K562 (cell line): Measurements from ENCODE around the gene SPAG17. TPM values are rescaled to one million over a fixed set of nuclear protein-coding genes. Genes with fewer than 3 reads are reported as not detected.

ENCODE experiments used
- L3MBTL2 ChIP-seq: fragments of 450-650 bp; IDR thresholded peaks from 2 replicates; pipeline ENCODE4 v1.6.1; 2016; ENCODE audit warnings: mild to moderate bottlenecking, moderate library complexity
- NFYB ChIP-seq: IDR thresholded peaks from 2 replicates; pipeline ENCODE4 v1.6.1; 2011; ENCODE audit warnings: mild to moderate bottlenecking, moderate library complexity; ENCODE audit not compliant: insufficient read length; ENCODE audit errors: extremely low read depth
- PBX2 ChIP-seq, 2 experiments: IDR thresholded peaks in 1 of 2; conservative IDR thresholded peaks in 1 of 2; 2 replicates each; pipeline ENCODE4 v1.6.1; 2016; ENCODE audit warnings: low read depth in 2 of 2, mild to moderate bottlenecking in 1 of 2, missing compliant biosample characterization in 1 of 2, missing genetic modification characterization in 1 of 2, moderate library complexity in 1 of 2
- STAG1 ChIP-seq: sonication (generic); formaldehyde crosslinking; IDR thresholded peaks from 2 replicates; pipeline ENCODE4 v1.5.0; 2020; ENCODE audit warnings: missing genetic modification reagents, borderline replicate concordance
- TCFL5 ChIP-seq: fragments of 250-450 bp; sonication (Bioruptor Pico); conservative IDR thresholded peaks from 2 replicates; pipeline ENCODE4 v1.6.1; 2021; ENCODE audit warnings: mild to moderate bottlenecking, moderate library complexity, matching md5 sums
- UBTF ChIP-seq, 2 experiments: IDR thresholded peaks; 2 replicates each; pipeline ENCODE4 v1.6.1; 2012; ENCODE audit warnings: improper control_type of control experiment in 2 of 2, low read depth in 2 of 2, low read length in 2 of 2, borderline replicate concordance in 1 of 2
- polyA plus RNA-seq, 8 experiments: library from polyadenylated mRNA; depleted of rRNA in 4 of 8; stranded (reverse) in 5 of 8; unstranded in 3 of 8; fragments of >200 nt; fragmentation: Nextera tagmentation in 2 of 8; fragmentation: Illumina TruSeq in 1 of 8; extraction: Ambion mirVana in 2 of 8; extraction: Trizol in 1 of 8; gene quantifications; 2 replicates each; pipeline versions ENCODE4 v1.2.1 to v1.2.3, GENCODE V29; 2011 to 2014; ENCODE audit warnings: inconsistent platforms in 1 of 8, missing spikeins in 1 of 8
- total RNA-seq, 7 experiments: library from RNA; depleted of rRNA in 6 of 7; stranded (reverse); fragments of >200 nt in 6 of 7; fragmentation: Illumina TruSeq in 2 of 7; extraction: Trizol in 2 of 7; gene quantifications; 2 replicates each; pipeline versions ENCODE4 v1.2.1 to v1.2.3, GENCODE V29; 2011 to 2021; ENCODE audit warnings: low replicate concordance in 1 of 7

Gene SPAG17
- total and polyA plus RNA-seq, 9 of the 15 experiments (the other 6 are each of a cell fraction or from before 2014, with no cell fraction given), result 0.07 to 2.1 (median 1.5) TPM

- peak; percentile 47; the same call in 1 of the 2 replicates for TF ChIP-seq PBX2 (CRISPR knock-in tag; IDR thresholded peaks at IDR 0.05; ENCODE audit: low read depth)
- TF ChIP-seq PBX2 (tag; conservative IDR thresholded peaks at IDR 0.05; ENCODE audit: low read depth), result peak; percentile 50; the same call in 1 of the 2 replicates
- 0 out of 2 replicates have a peak, but pooled peaks have one; percentile 21 for TF ChIP-seq STAG1 (CRISPR knock-in tag)
- TF ChIP-seq TCFL5 (CRISPR knock-in tag), result no peak
- 0 out of 4 replicates have a peak, but pooled peaks of 1 of the 2 experiments have one; percentile 71 for TF ChIP-seq UBTF (IDR thresholded peaks at IDR 0.05; ENCODE audit: borderline replicate concordance in 1 of 2, low read depth in 2 of 2, low read length in 2 of 2)
- no peak for TF ChIP-seq L3MBTL2
- no peak for TF ChIP-seq NFYB
Observed at GRCh38 chr1:117928881-117929342, 256.1 kb downstream of the SPAG17 start (continued).
